Fibroblast of skin of left biceps (primary cell): ENCODE measurements around the gene CDH23.
A peak's percentile ranks its signal among the peaks of the same experiment; 100 is the strongest.

Experiments
- DNase-seq, 2 experiments: peaks; one replicate each; pipeline ENCODE4 v3.0.0-alpha.2; 2013; ENCODE audit warnings: low read depth in 2 of 2

CDH23 gene

DNA sequence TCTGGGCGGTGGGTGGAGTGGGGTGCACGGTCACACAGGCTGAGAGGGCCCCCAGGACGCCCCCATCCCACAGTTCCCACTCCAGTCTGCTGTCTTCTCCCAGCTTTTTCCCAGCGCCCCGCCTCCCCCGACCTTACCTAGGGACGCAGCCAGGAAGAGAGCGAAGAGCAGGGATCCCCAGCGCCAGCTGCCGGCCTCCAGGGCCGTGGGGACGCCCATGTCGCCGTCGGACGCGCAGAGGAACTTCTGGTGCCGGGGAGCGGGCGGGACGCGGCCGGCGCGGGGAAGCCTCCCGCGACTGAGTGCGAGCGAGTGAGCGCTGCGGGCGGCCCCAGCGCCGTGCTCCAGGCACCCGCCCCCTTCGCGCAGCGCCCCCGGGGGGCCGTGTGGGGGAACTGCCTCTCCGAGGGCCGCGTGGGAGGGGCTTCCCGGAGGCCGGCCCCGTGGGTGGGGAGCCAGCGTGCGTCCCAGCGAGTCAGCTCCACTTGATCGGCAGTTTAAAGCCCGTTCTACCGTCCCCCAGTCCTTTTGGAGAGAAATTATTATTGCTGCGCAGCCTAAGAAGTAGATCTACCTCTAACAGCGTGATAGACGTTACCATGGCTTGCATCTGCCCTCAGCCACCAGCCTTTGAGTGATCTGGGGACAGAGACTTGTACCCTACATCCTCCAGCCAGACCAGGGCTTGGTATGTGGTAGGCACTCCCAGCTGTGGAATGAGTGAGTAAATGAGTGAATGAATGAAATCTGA lies 376.7 kb downstream of the CDH23 start, which contains the start of gene VSIR:
TSS of gene VSIR (minus strand) at position 300 of the 751 bp plus-strand sequence. CDS start at position 219, 81 bp downstream.
- peak in 1 of 2 experiments; percentile 20 for DNase-seq

DNA sequence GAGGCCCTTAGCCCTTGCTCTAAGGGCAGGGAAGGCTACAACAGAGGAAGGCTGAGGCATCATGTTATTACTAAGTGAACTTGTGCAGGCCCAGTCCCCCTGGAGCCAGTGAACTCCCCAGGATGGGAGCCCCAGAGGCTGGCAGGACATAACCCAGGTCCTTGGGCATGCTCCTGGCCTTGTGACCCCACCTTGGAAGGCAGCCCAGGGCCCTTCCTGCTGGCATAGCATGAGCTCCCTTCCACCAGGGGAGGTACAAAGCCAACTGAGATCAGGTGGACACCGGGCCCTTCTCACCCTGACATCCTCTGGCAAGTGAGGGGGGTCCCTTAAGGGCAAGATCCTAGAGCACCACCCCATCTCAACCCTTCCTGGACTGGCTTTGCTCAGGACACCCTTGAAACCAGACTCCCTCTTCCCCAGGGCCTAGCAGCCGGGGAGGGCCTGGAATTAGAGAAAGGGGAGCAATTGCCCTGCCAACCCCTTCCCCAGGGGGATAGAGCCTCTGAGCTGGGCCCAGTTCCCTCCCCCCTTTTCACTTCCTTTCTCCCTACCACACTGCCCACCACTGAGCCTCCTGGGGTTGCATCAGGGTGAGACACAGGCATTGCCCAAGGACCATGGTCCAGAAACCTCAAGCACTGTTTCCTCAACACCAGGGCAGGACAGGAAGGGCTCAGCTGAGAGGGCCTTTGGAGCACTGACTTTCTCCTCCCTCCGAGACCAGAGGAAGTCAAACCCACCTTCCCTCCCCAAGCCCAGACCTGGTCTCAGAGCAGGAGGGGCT lies 378.4 kb downstream of the CDH23 start:
- DNase-seq, result no peak

DNA sequence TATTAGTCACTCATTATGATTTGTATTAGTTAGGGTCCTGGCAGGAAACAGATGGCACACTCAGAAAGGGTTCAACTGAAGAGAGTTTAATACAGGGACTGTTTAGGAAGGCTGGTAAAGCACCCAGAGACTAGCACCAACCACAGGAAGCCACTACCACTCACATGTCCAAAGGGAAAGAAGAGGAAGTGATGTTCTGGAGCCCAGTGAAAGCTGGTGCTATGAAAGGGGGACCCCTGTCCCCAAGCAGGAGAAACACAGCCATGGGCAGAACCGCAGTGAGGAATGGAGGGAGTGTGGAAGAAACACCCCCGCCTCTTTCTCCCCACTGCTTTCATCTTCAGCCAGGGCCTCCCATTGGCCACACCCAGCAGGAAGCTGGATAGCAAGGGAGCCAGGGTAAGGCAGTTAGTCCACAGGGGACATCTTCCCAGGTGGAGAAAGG lies 379.8 kb downstream of the CDH23 start:
- DNase-seq, result no peak

- DNase-seq, result no peak
Observed at GRCh38 chr10:71777213-71777985, 380.7 kb downstream of the CDH23 start.

- DNase-seq, result no peak
Observed at GRCh38 chr10:71778071-71778825, 381.5 kb downstream of the CDH23 start.

- DNase-seq, result no peak
Observed at GRCh38 chr10:71779641-71780040, 382.9 kb downstream of the CDH23 start.

- DNase-seq, result no peak
Observed at GRCh38 chr10:71780156-71780555, 383.4 kb downstream of the CDH23 start.

DNA sequence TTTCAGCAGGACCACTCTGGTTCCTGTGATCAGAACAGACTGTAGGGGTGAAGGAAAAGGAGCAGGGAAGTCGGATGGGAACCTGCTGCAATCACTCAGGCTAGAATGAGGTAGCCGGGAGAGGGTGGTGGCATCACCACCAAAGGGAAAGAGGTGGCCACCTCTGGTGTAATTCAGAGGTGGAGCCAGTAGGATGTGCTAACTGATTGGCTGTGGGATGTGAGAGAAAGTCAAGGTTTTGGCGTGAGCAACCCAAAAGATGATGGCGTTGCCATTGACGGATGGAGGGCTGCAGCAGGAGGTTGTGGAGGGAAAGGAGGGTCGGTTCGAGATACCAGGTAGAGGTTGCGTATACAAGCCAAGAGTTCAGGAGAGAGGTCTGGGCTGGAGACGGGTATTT lies 384.0 kb downstream of the CDH23 start:
- no peak for DNase-seq

DNA sequence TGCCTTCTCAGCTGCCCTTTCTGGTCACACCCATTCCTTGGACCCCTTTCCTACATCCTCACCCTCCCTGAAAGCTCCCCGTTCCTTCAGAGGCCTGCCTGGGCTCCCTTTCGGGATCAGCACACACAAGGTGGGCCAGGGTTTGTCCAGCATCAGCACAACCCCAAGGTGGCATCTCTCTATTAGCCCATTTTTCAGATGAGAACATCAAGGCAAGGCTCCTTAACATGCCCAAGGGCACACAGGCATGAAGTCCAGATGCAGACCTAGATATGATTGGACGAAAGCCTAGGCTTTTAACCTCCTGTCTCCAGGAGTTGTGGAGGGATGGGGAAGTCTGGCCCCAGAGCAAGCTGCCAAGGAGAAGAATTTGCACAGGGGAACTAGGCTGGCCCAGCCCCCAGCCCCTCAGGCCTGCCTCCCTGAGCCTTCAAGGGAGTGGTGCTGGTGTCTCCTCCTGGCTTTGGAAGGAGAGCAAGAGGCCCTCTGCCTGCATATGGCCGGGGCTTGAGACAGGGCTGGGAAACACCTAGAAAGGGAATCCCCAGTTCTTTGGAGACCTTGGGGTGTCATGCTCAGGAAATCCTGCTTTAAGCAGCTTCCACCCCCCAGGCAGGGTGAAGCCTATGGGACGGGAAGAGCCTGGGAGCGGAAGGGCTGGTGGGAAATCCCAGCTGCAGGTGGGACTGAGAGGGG lies 385.6 kb downstream of the CDH23 start:
- no peak for DNase-seq

GRCh38 chr10:71782917-71783490 lies 386.3 kb downstream of the CDH23 start:
- no peak for DNase-seq

- DNase-seq, result no peak
Observed at GRCh38 chr10:71783917-71784678, 387.4 kb downstream of the CDH23 start.

DNA sequence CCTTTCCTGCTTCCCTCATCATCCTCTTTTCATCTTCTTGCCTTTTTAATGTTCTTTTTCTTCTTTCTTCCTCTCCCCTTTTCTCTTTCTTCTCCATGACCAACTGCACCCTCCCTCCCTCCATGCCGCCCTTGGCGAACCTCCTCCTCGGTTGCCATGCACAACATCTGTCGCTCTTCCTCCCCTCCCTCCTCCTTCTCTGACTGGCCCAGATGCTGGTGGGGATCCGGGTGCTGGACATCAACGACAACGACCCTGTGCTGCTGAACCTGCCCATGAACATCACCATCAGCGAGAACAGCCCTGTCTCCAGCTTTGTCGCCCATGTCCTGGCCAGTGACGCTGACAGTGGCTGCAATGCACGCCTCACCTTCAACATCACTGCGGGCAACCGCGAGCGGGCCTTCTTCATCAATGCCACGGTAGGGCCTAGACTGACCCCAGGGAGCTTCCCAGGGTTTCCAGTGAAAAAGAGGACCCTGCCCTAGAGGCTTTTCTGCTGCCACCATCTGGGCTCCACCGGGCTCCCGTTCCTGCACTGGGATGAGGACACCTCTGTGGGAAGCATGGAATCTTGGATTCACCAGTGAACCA lies 388.1 kb downstream of the CDH23 start:
- DNase-seq, result no peak

DNA sequence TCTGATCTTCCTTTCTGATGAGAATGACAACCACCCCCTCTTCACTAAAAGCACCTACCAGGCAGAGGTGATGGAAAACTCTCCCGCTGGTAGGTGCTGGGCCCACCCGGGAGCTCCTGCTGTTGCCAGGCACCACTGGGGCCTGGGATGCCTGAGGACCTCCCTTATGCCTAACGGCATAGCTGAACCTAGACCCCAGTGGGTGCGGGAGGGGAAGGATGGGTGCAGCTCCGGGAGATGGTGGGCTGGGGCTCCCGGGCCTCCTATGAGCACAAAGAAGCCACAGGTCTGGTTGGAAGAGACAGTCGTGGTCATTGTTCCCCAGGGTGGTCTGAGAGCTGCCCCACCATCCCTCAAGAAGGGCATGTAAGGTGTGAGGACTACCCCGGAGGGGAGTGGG lies 392.2 kb downstream of the CDH23 start:
- no peak for DNase-seq

- no peak for DNase-seq
Observed at GRCh38 chr10:71789871-71790270, 393.2 kb downstream of the CDH23 start.

DNA sequence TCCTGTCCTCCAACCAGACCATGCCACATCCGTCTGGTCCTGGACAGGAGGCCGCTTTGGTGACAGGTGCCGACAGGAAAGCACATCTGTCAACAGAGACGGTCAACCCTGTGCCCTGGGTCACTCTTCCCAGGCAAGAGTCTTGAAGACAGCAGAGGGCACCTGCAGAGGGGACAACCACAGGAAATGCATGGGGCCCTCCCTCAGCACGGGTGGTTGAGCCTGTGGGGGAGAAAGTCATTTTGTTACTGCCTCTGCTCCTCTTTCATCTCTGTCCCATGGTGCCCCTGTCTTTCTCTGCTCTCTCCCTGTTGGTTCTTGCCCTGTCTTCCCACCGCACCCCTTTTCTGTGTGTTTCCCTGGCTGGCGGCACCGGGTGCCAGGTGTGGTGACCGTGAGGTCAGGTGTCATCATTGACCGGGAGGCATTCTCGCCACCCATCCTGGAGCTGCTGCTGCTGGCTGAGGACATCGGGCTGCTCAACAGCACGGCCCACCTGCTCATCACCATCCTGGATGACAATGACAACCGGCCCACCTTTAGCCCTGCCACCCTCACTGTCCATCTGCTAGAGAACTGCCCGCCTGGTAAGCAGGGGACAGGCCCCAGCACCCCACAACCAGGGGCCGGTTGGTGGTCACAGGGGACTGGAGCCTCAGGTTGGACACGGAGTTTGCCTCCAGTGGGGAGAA lies 394.2 kb downstream of the CDH23 start:
- no peak for DNase-seq

DNA sequence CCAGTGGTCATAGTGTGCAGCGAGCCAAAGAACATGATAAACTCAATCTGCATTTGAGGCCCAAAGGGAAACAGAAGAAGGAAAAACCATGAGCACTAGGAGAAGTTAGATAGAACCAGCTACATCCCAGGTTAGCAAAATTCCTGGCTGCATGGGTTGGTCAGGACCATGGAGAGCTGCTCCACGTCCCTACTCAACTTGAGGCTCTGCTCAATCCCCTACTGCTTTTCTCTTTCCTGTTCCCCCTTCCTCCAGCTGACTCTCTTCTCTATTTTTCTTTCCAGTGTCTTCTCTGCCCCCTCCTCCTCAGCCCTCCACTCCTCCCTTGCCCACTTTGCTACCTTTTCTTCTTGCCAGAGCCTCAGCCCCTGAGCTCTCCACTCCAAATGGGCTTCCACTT lies 398.5 kb downstream of the CDH23 start:
- DNase-seq, result no peak

GRCh38 chr10:71796749-71797405 lies 400.2 kb downstream of the CDH23 start:
- DNase-seq, result no peak
